Body of pancreas (tissue), 4 donors: ENCODE data around the gene SPDYE3.
"Not testable (repeated sequence)": the region's sequence is repeated elsewhere in the genome, so short reads cannot be mapped to it uniquely, and the experiment has no call there.

Source experiments
- CTCF ChIP-seq, 7 experiments: fragments of 450-650 bp in 4 of 7; fragments of 200-600 bp in 3 of 7; sonication (generic) in 3 of 7; IDR thresholded peaks; one replicate each; pipeline ENCODE4 v1.5.1; 2016 to 2019; ENCODE audit warnings: antibody characterized with exemption in 7 of 7
- POLR2A ChIP-seq, 3 donors: fragments of 450-650 bp; IDR thresholded peaks; one replicate each; pipeline ENCODE4 v1.6.1; 2016; ENCODE audit warnings: antibody characterized with exemption in 3 of 3, mild to moderate bottlenecking in 2 of 3

- not testable (repeated sequence) for TF ChIP-seq POLR2A, CTCF (IDR thresholded peaks at IDR 0.05)
These were observed 16.7 kb downstream of the SPDYE3 start for GRCh38 chr7:100324194-100324593.
